Suprapubic skin (tissue), 3 donors: ENCODE data around the gene AHI1.

Experiments used
- POLR2A ChIP-seq, 2 donors: fragments of 450-650 bp; IDR thresholded peaks; one replicate each; pipeline ENCODE4 v1.6.1; 2017; ENCODE audit warnings: antibody characterized with exemption in 2 of 2, mild to moderate bottlenecking in 2 of 2, moderate library complexity in 2 of 2
- TF ChIP-seq, protein P1 (sequence below), 2 donors: fragments of 200-600 bp in 1 of 2; fragments of 450-650 bp in 1 of 2; sonication (generic) in 1 of 2; IDR thresholded peaks; one replicate each; pipeline ENCODE4 v1.5.1; 2016 to 2019; ENCODE audit warnings: antibody characterized with exemption in 2 of 2, mild to moderate bottlenecking in 1 of 2, moderate library complexity in 1 of 2

DNA sequence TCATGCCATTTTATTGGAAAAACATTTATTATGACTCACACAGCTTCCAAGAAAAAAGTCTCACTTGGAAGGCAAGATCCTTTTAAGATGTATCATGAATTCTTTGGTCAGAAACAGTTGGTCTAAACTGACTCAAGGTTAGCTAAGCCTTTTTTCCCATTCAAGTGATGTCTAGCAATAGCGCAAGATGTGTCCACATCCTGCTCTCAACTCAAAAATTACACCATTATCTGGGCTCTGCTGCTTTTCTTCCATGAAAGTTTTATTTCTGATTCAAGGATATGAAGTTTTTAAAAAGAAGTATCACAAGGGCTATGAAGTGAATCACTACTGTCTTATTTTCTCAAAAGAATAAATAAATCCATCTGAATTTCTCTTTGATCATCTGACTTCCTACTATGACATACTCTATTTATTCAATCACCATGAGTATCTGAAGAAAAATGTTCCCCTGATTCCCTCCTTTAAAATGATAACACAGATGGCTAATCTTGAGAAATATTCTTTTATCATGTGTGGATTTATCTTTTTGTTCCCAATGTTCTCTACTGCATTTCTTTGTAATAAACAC is 139.2 kb downstream of the AHI1 start:
- TF ChIP-seq, protein P1, sequence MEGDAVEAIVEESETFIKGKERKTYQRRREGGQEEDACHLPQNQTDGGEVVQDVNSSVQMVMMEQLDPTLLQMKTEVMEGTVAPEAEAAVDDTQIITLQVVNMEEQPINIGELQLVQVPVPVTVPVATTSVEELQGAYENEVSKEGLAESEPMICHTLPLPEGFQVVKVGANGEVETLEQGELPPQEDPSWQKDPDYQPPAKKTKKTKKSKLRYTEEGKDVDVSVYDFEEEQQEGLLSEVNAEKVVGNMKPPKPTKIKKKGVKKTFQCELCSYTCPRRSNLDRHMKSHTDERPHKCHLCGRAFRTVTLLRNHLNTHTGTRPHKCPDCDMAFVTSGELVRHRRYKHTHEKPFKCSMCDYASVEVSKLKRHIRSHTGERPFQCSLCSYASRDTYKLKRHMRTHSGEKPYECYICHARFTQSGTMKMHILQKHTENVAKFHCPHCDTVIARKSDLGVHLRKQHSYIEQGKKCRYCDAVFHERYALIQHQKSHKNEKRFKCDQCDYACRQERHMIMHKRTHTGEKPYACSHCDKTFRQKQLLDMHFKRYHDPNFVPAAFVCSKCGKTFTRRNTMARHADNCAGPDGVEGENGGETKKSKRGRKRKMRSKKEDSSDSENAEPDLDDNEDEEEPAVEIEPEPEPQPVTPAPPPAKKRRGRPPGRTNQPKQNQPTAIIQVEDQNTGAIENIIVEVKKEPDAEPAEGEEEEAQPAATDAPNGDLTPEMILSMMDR (IDR thresholded peaks at IDR 0.05), result no peak
- TF ChIP-seq POLR2A (IDR thresholded peaks at IDR 0.05), result no peak
